WTC11 (cell line): ENCODE measurements around the gene CRACR2A. TPM values are rescaled to one million over a fixed set of nuclear protein-coding genes. Genes with fewer than 3 reads are reported as not detected.

Source experiments
- ATAC-seq: fragments of 200-7000 bp; cut with Tn5 transposase; 2 replicates; pipeline ENCODE4 v1.10.0; 2021; ENCODE audit warnings: mild to moderate bottlenecking, moderate library complexity
- CTCF ChIA-PET: fragments of 300-600 bp; sonication (Branson Sonifier 250); formaldehyde crosslinking; loops from one replicate; lab custom pipeline; 2021; ENCODE audit warnings: antibody characterized with exemption; lab: Charles Lee
- POLR2A ChIA-PET: fragments of 350-600 bp; sonication (Branson Sonifier 250); formaldehyde crosslinking; loops from one replicate; lab custom pipeline; 2021; ENCODE audit warnings: antibody characterized with exemption; lab: Charles Lee
- DNase-seq: peaks from one replicate; pipeline ENCODE4 v3.0.0; 2021; ENCODE audit warnings: low spot score
- H3K27ac Mint-ChIP-seq: 2 replicates; pipeline ENCODE4 v1.8.0; 2021; ENCODE audit warnings: mixed read lengths
- H3K27me3 Mint-ChIP-seq: 2 replicates; pipeline ENCODE4 v1.8.0; 2021; ENCODE audit warnings: low read depth, mild to moderate bottlenecking, moderate library complexity, mixed read lengths
- H3K36me3 Mint-ChIP-seq: 2 replicates; pipeline ENCODE4 v1.8.0; 2021; ENCODE audit warnings: mixed read lengths
- H3K4me1 Mint-ChIP-seq: 2 replicates; pipeline ENCODE4 v1.8.0; 2022; ENCODE audit warnings: mixed read lengths
- H3K4me3 Mint-ChIP-seq: 2 replicates; pipeline ENCODE4 v1.8.0; 2021; ENCODE audit warnings: mild to moderate bottlenecking, moderate library complexity, mixed read lengths
- H3K9me3 Mint-ChIP-seq: 2 replicates; pipeline ENCODE4 v1.8.0; 2021; ENCODE audit warnings: mixed read lengths
- AR ChIP-seq: fragments of 250-450 bp; sonication (Bioruptor Pico); IDR thresholded peaks from 2 replicates; pipeline ENCODE4 v1.9.0; 2021; ENCODE audit warnings: mild to moderate bottlenecking
- ATF6 ChIP-seq: sonication (generic); formaldehyde crosslinking; IDR thresholded peaks from 2 replicates; pipeline ENCODE4 v1.8.1; 2023; ENCODE audit warnings: mild to moderate bottlenecking, missing genetic modification reagents
- CREB1 ChIP-seq: sonication (generic); formaldehyde crosslinking; IDR thresholded peaks from 2 replicates; pipeline ENCODE4 v1.8.0; 2023; ENCODE audit warnings: mild to moderate bottlenecking, missing genetic modification reagents
- CTCF ChIP-seq: fragments of 200-600 bp; IDR thresholded peaks from 2 replicates; pipeline ENCODE4 v1.8.0; 2022; ENCODE audit warnings: antibody characterized with exemption
- ERG ChIP-seq: fragments of 250-450 bp; sonication (Bioruptor Pico); IDR thresholded peaks from 2 replicates; pipeline ENCODE4 v1.8.0; 2021; ENCODE audit warnings: mild to moderate bottlenecking
- FOXK1 ChIP-seq: sonication (generic); formaldehyde crosslinking; IDR thresholded peaks from 2 replicates; pipeline ENCODE4 v1.8.0; 2022; ENCODE audit warnings: mild to moderate bottlenecking, moderate library complexity, missing genetic modification reagents
- GABPB1 ChIP-seq: sonication (generic); formaldehyde crosslinking; IDR thresholded peaks from 2 replicates; pipeline ENCODE4 v1.8.1; 2023; ENCODE audit warnings: mild to moderate bottlenecking, missing genetic modification reagents
- MLX ChIP-seq: sonication (generic); formaldehyde crosslinking; IDR thresholded peaks from 2 replicates; pipeline ENCODE4 v1.8.1; 2023; ENCODE audit warnings: mild to moderate bottlenecking, missing genetic modification reagents, moderate library complexity
- MYBL2 ChIP-seq: sonication (generic); formaldehyde crosslinking; IDR thresholded peaks from 2 replicates; pipeline ENCODE4 v1.8.1; 2023; ENCODE audit warnings: mild to moderate bottlenecking, moderate library complexity, missing genetic modification reagents
- OVOL2 ChIP-seq: fragments of 250-450 bp; sonication (Bioruptor Pico); IDR thresholded peaks from 2 replicates; pipeline ENCODE4 v1.9.0; 2021; ENCODE audit warnings: mild to moderate bottlenecking, borderline replicate concordance
- RELA ChIP-seq: sonication (generic); formaldehyde crosslinking; IDR thresholded peaks from 2 replicates; pipeline ENCODE4 v1.8.1; 2022; ENCODE audit warnings: missing genetic modification reagents, mild to moderate bottlenecking, borderline replicate concordance
- SP1 ChIP-seq: sonication (generic); formaldehyde crosslinking; conservative IDR thresholded peaks from 2 replicates; pipeline ENCODE4 v1.8.1; 2022; ENCODE audit warnings: missing genetic modification reagents
- TEAD4 ChIP-seq: sonication (generic); formaldehyde crosslinking; IDR thresholded peaks from 2 replicates; pipeline ENCODE4 v1.8.0; 2022; ENCODE audit warnings: mild to moderate bottlenecking, missing genetic modification reagents
- ZNF423 ChIP-seq: fragments of 250-450 bp; sonication (Bioruptor Pico); IDR thresholded peaks from 2 replicates; pipeline ENCODE4 v2.1.2; 2022; ENCODE audit warnings: mild to moderate bottlenecking, moderate library complexity
- total RNA-seq: library from RNA; stranded (reverse); gene quantifications from 3 replicates; pipeline ENCODE4 v1.2.3, GENCODE V29; 2021

Gene CRACR2A
- total RNA-seq, 1 experiment from 2014 or later: 2.6 TPM

- TF ChIP-seq CREB1 (CRISPR knock-in tag): no peak
- TF ChIP-seq TEAD4 (CRISPR knock-in tag): no peak
- TF ChIP-seq SP1 (CRISPR knock-in tag): no peak
- no peak for TF ChIP-seq RELA (CRISPR knock-in tag)
- TF ChIP-seq MYBL2 (CRISPR knock-in tag): no peak
- no peak for TF ChIP-seq ERG (CRISPR knock-in tag)
- TF ChIP-seq OVOL2 (CRISPR knock-in tag): no peak
- TF ChIP-seq GABPB1 (CRISPR knock-in tag): no peak
- TF ChIP-seq AR: no peak
- no peak for TF ChIP-seq MLX (CRISPR knock-in tag)
- TF ChIP-seq ZNF423 (CRISPR knock-in tag): no peak
- H3K36me3 Mint-ChIP-seq: no peaks in the 10 kb centered on the region
- DNase-seq (no peak), ATAC-seq (no peak)
- no peak overlapping the region for H3K27ac Mint-ChIP-seq
- no peak overlapping the region for H3K4me3 Mint-ChIP-seq
- ChIA-PET POLR2A (no interaction called here), CTCF (no interaction called here)
- no peaks in the 10 kb centered on the region for H3K27me3 Mint-ChIP-seq
- H3K4me1 Mint-ChIP-seq: peaks cover 8% of the 10 kb centered on the region
- H3K9me3 Mint-ChIP-seq: no peaks in the 10 kb centered on the region
These were observed 91.9 kb downstream of the CRACR2A start for GRCh38 chr12:3661028-3661427.

GRCh38 chr12:3658327-3659163, 94.4 kb downstream of the CRACR2A start:
- peaks cover 8% of the 10 kb centered on the region for H3K4me1 Mint-ChIP-seq
- no peaks in the 10 kb centered on the region for H3K9me3 Mint-ChIP-seq
- DNase-seq (peak; percentile 73), ATAC-seq (peak; percentile 71)
- POLR2A ChIA-PET: interaction anchor here (0.5 kb wide), 1 partner anchor 1417 kb away, joined by 4 read pairs; no protein-coding TSS in a partner anchor
- no peaks in the 10 kb centered on the region; the same call in 1 of the 2 replicates for H3K27me3 Mint-ChIP-seq
- TF ChIP-seq FOXK1 (no peak), CTCF (peak; percentile 54), ATF6 (CRISPR knock-in tag) (no peak)
- no peaks in the 10 kb centered on the region for H3K36me3 Mint-ChIP-seq
- no peak overlapping the region for H3K4me3 Mint-ChIP-seq
- no peak overlapping the region for H3K27ac Mint-ChIP-seq
- CTCF ChIA-PET: interaction anchor here (0.7 to 2.4 kb wide), 23 partner anchors 9 to 526 kb away, joined by 3 to 20 read pairs (median 3); no protein-coding TSS in a partner anchor
